Stromal cell of bone marrow (primary cell): Measurements from ENCODE around the gene PKN1.
"Not testable (repeated sequence)": the region's sequence is repeated elsewhere in the genome, so short reads cannot be mapped to it uniquely, and the experiment has no call there.

Experiments
- DNase-seq: peaks from one replicate; pipeline ENCODE4 v3.0.0-alpha.2; 2012; ENCODE audit warnings: low read depth

Gene PKN1

DNA sequence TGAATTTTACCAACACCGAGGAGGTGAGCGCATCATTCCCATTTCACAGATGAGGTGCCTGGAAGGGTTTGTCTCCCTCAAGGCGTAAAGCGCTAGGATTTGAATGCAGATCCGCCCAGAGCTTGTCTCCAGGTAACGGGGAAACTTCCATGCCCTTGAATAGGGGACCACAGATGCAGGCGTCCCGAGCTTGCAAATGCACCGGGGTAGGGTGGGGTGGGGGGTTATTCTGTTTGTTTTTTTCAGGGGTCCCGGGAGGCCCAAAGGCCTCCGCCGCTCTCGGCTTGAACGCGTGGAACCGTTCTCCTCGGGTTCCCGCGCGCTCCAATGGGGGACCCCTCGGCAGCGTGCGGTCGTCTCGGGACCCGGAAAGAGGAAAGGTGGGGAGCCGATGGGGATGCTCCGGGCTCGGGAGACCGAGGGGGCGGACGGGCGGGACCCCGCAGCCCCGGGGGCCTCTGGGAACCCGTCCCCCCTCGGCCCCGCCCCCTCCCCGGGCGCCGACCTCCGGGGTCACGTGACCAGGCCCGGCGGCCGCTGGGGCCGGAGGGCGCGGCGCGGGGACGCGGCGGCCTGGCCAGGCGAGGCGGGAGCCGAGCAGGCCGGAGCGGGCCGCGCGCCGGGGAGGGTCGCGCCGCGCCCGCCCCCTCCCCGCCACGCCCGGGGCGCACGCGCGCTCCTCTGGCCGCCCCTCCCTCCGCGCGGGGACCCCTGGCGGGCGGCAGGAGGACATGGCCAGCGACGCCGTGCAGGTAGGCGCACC lies at the start of gene PKN1:
Gene PKN1, plus strand, starts transcription at position 516 of the 763 bp plus-strand sequence. Its CDS starts 216 bp downstream, at position 732.
- DNase-seq = no peak

DNA sequence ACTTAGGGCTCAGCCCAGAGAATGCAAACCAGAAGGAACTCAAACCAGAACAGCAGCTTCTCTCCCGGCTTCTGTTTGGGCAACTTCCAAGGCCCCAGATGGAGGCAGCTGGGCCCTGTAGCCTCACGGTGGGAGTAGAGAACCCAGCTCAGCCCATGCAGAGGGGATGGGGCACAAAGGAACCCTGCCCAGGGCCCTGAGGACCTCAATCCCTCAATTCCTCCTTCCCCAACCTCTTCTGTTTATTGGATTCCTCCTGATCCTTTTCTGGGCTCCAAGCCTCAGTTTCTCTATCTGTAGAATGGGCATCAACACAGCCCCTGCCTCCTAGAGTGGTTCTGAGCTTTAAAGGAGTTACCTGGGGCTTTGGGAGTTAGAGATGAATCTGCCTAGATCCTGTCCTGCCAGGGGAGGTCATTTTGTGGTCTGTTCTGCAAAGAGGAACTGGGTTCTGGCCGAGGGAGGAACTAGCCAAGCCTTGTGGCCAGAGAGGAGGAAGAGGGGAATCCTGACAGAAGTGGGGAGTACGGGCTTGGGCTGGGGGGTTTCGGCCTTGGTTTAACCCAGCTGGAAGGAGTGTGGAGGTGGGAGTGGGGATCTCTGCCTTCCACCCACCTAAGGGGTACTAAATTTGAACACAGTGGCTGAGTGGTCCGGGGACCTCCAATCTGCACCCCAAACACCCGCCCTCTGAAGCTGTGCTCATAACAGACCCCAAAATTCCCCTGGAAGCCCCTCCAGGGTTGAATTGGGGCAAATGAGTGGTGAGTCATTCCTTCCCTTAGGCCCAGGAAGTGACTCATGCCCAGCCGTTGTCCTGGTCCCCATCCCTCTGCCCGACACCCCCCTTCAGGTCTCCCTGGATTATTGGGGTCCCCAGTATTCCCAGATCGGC lies 49.2 kb upstream of the PKN1 start:
- DNase-seq = peak; percentile 39

DNA sequence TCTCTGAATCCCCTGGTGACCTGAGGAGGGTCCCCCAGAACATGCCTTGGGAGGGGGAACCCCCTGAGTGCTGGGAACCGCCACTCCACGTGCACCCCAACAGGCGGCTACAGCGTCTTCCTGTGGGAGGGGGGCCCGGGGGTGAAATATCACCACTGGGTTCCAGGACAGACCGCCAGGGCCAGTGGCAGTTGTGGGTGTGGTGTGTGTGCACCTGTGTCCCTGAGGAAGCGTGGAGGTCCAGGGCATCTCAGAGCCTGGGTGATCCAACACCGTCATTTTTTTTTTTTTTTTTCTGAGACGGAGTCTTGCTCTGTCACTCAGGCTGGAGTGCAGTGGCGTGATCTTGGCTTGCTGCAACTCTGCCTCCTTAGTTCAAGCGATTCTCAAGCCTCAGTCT lies 47.6 kb upstream of the PKN1 start:
- DNase-seq = no peak

DNA sequence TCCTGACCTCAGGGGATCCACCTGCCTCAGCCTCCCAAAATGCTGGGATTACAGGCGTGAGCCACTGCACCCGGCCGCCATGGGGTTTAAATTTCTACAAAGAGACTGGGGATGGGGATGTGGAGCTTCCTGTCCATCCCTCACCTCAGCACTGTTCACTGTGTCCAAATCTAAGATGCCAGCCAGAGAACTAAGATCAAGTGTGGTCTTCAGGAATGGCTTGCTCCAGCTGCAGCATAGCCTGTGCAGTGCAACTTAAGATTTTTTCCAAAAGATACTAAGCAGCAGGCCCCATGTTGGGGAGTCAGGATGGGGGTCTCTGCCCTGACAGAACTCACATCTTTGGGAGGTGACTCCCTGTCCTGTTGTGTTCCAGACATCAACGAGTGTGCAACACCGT lies 42.6 kb upstream of the PKN1 start:
- DNase-seq = no peak

DNA sequence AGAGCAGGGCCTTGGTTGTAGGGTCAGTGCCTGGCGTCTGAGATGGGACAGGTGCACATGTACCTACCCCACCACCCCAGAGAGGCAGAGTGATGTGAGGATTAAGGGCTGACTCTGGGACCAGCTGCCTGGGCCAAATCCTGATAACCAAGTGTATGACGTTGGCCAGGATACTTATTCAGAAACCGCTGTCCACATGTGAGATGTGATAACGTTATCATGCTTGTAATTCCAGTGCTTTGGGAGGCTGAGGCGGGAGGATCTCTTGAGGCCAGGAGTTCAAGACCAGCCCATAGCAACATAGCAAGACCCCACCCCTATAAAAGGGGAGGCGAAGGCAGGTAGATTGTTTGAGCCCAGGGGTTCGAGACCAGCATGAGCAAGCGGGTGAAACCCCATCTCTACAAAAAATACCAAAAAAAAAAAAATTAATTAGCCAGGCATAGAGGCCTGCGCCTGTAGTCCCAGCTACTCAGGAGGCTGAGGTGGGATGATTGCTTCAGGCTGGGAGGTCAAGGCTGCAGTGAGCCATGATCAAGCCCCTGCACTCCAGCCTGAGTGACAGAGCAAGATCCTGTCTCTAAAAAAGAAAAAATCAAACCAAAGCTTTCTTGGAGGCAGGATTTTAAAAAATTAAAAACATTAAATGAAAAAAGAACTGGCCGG lies 41.8 kb upstream of the PKN1 start:
- DNase-seq = no peak

DNA sequence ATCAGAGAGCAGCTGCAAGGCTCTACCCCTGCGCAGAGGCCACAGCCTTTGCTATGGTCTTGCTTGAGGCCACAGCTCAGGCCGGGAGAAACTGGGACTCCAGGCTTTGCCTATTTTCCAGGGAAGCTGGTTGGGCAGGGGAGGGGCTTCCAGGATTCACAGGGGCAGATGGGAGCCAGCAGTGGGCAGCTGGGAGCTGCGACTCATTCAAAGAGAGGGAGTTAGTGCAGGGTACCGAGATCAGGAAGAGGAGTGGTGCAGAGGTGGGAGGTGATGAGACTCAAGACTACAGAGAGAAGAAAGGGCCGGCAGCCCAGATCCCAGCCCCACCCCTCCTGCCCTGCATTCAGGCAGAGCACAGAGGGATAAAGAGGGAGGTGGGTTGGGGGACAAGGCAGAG lies 39.8 kb upstream of the PKN1 start:
- DNase-seq = no peak

DNA sequence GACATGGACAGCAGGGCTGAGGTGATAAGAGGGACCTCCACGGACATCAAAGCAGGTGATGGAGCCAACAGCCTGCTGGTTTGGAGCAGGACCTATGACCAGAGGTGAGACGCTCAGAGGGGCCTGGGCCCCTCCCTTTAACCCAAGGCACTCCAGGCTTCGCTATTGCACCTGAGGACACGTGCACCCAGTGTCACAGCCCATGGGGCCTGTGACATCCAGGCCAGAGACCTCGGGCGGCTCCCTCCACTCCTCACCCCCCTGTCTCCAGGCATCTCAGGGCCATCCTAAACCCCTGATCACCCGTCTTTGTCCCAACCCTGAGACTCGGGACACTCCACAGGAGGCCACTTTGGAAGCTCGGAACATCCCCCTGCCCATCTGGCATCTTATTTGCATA lies 38.9 kb upstream of the PKN1 start:
- DNase-seq = no peak

DNA sequence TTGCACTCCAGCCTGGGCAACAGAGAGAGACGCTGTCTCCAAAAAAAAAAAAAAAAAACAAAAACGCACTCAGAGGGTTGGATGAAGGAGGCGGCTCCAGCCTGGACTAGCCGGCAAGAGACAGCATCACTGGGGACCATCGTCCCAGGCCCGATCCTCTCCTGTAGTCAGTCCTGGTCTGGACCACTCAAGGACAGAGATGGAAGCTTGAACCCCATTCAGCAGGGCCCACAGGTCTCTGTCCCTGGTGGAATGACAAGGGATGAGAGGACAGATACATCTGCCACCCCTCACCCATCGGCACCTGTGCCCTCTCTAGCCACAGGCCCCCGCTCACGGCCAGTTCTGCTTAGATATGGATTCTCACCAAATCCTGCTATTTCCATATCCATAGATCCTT lies 37.8 kb upstream of the PKN1 start:
- DNase-seq = no peak

DNA sequence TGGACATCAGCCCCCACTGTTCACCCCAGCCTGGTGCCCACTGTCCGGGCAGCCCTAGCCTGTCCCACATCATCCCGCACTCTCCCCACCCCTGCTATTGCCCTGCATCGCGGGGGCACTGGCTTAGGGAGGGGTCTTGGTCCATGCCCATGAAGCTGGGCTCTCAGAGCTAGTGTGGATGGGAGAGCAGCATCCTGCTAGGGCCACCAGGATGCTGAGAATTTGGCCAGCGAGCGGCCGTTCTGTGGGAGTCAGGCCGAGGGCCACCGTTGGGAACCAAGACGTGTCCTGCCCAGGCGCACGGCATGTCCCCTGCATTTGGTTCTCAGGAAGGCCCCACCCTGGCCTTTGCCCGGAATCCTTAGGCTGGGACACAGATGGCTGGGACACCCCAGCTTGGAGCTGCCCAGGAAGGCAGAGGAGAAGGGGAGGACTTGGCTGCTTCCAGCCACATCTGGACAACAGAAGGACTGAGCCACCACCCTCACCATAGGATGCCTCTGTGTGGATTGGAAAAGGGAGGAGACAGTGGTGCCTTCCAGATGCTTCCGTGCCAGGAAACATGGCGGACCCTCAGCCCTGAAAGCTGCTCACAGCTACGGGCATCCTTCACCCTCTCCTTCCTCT lies 37.3 kb upstream of the PKN1 start:
- DNase-seq = no peak

DNA sequence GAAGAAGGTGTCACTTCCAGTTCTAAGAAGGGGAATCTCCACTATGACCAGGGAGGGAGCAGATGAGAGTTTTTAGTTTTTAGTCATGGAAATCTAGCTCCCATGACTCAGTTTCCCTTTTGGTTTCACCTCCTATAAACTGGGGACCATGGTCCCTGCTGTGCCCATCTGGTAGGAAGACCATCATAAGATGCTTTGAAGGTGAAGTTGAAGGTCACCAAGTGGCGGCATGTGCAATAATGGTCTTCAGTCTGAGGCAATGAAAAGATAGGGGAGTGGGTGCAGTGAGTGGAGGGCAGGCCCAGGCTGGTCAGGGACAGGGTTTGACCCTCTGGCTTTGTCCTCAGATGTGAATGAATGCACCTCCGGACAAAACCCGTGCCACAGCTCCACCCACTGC lies 36.4 kb upstream of the PKN1 start:
- DNase-seq = not testable (repeated sequence)

DNA sequence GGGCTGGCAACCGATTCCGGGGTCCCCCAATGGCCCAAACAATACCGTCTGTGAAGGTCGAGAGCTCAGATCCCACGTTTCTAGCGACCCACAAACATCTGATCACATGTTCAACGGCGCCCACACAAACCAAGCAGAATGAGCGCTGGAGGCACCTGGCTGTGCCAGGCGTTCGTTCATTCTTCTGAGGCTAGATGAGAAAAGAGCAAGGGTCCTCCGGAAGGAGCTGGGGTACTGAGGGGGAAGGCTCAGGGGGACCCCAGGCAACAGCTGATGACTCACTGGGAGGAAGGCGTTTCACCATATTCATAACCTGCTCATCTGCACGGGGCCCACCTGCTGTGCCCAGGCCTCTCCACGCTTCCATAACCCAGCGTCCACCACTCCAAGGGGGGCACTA lies 35.9 kb upstream of the PKN1 start:
- not testable (repeated sequence) for DNase-seq

DNA sequence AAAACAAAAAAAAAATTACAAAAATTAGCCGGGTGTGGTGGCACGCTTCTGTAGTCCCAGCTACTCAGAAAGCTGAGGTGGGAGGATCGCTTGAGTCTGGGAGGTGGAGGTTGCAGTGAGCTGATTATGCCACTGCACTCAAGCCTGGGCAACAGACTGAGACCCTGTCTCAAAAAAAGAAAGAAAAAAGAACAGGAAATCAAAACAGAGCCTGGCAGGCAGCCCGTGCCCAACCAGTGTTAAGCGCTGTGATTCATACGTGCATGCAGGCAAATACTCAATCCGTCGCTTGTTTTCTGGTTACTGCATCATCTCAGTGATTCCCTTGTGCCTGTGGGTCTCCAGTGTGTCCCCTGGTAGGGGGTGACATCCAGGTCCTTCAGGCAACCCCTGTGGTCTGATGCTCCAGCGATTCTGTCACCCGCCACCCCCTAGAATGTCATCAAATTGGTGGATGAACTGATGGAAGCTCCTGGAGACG lies 32.1 kb upstream of the PKN1 start:
- no peak for DNase-seq

DNA sequence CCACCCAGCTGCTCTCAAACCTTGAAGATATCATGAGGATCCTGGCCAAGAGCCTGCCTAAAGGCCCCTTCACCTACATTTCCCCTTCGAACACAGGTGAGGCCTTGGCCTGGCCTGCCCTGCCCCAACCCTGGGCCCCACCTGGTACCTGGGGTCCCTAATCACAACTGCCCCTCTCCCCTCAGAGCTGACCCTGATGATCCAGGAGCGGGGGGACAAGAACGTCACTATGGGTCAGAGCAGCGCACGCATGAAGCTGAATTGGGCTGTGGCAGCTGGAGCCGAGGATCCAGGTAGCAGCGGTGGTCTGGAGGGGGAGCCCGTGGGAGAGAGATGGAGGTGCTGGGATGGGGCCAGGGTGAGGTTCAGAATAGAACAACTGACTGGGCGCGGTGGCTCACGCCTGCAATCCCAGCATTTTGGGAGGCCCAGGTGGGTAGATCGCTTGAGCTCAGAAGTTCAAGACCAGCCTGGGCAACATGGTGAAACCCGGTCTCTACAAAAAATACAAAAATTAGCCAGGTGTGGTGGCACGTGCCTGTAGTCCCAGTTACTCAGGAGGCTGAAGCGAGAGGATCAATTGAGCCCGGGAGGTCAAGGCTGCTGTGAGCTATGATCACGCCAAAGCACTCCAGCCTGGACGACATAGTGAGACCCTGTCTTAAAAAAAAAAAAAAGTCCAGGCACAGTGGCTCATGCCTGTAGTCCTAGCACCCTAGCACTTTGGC lies 31.5 kb upstream of the PKN1 start:
- DNase-seq = no peak

DNA sequence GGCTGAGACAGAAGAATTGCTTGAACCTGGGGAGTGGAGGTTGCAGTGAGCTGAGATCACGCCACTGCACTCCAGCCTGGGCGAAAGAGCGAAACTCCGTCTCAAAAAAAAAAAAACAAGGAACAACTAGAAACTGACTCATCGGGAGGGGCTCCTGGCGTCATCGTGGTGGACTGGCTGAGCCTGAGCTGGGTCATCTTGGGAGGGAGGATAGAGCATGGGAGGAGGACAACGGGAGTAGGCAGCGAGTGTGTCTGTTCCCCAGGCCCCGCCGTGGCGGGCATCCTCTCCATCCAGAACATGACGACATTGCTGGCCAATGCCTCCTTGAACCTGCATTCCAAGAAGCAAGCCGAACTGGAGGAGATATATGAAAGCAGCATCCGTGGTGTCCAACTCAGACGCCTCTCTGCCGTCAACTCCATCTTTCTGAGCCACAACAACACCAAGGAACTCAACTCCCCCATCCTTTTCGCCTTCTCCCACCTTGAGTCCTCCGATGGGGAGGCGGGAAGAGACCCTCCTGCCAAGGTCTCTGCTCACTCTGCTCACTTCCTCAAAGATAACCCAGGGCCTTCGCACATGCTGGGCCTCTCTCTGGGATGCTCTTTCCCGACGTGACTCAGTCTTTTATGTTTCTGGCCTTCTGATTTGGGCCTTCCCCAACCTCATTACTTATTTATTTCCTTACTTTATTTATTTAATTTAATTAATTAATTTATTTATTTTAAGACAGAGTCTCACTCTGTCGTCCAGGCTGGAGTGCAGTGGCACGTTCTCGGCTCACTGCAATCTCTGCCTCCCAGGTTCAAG lies 30.6 kb upstream of the PKN1 start:
- DNase-seq = peak; percentile 82

DNA sequence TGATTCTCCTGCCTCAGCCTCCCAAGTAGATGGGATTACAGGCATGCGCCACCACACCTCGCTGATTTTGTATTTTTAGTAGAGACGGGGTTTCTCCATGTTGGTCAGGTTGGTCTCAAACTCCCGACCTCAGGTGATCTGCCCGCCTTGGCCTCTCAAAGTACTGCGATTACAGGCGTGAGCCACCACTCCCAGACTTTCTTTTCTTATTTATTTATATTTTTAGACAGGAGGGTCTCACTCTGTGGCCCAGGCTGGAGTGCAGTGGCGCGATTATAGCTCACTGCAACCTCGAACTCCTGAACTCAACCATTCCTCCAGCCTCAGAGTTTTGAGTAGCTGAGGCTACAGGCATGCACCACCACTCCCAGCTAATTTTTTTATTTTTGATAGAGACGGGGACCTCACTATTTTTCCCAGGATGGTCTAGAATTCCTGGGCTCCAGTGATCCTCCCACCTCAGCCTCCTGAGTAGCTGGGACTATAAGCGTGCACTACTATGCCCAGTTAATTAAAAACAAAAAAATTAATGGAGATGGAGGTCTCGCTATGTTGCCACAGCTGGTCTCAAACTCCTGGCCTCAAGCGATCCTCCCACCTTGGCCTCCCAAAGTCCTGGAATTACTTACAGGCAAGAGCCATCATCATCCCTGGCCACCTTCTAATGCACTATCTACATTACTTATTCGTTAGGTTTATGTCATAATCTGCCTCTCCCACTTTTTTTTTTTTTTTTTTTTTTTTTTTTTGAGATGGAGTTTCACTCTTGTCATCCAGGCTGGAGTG lies 29.8 kb upstream of the PKN1 start:
- DNase-seq = not testable (repeated sequence)

DNA sequence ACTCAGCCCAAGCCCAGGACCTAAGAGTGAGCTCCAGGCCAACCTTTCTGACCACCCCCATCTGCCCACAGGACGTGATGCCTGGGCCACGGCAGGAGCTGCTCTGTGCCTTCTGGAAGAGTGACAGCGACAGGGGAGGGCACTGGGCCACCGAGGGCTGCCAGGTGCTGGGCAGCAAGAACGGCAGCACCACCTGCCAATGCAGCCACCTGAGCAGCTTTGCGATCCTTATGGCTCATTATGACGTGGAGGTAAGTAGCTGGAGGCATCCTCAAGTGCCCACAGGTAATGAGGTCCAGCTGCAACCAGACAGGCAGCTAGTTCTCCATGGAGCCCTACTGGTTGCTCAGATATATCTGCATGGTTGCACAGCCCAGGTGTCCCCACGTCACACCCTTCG lies 28.8 kb upstream of the PKN1 start:
- no peak for DNase-seq

DNA sequence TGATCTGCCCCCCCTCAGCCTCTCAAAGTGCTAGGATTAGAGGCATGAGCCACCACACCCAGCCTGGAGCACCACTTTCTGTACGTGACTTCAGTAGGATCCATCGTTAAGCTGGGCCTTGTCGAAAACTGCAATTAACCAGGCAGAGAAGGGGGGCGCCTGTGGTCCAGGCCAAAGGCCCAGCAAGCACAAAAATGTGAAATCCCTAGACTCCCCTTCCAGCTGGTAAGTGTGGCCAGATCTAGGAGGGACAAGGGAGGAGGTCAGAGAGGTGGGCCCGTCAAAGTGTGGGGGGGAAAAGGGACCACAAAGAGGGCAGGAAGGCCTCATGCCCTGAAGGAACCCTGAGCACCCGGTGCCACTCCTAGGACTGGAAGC lies 27.7 kb upstream of the PKN1 start:
- DNase-seq = no peak

DNA sequence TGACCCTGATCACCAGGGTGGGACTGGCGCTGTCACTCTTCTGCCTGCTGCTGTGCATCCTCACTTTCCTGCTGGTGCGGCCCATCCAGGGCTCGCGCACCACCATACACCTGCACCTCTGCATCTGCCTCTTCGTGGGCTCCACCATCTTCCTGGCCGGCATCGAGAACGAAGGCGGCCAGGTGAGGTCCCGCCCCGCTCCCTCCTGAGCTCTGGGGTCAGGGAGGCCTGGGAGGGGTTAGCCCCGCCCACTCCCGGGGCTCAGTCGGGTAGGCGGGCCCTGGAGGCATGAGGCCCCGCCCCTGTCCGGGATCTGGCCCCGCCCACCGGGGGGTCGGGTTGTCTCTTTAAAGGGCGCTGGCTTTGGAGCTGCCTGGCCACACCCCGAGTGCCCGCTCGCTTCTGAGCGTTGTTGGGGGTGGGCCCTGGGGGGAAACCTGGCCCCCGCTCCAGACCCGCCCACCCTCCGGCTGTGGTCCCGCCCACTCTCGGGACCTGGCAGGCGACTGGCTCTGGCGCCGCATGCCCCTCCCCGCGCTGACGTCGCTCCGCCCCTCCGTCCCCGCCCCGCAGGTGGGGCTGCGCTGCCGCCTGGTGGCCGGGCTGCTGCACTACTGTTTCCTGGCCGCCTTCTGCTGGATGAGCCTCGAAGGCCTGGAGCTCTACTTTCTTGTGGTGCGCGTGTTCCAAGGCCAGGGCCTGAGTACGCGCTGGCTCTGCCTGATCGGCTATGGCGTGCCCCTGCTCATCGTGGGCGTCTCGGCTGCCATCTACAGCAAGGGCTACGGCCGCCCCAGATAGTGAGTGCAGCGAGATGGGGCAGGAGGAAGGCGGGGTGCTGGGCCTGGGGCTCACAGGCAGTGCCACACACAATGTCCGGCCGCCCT lies 27.1 kb upstream of the PKN1 start:
- DNase-seq = peak; percentile 31
